Cardiac muscle cell (in vitro differentiated cells and primary cell): ENCODE measurements around the gene ALKBH3. TPM values are rescaled to one million over a fixed set of nuclear protein-coding genes. Genes with fewer than 3 reads are reported as not detected.

Source experiments
- DNase-seq, 2 donors: peaks; one replicate each; pipeline versions ENCODE4 v3.0.0 to v3.0.0-alpha.2; 2010 to 2017; ENCODE audit warnings: low read depth in 1 of 2, low spot score in 1 of 2
- H3K27ac ChIP-seq: fragments of 200-600 bp; sonication (generic); 2 replicates; pipeline ENCODE4 v1.5.1; 2016
- H3K27me3 ChIP-seq: fragments of 200-600 bp; sonication (generic); 2 replicates; pipeline ENCODE4 v1.6.0; 2016; ENCODE audit warnings: control low read depth
- H3K36me3 ChIP-seq: fragments of 200-600 bp; sonication (generic); 2 replicates; pipeline ENCODE4 v1.5.1; 2016; ENCODE audit warnings: control low read depth
- H3K4me1 ChIP-seq: fragments of 200-600 bp; sonication (generic); 2 replicates; pipeline ENCODE4 v1.8.1; 2017; ENCODE audit warnings: low read depth, mild to moderate bottlenecking, mixed run types
- H3K4me3 ChIP-seq: fragments of 200-600 bp; sonication (generic); 2 replicates; pipeline ENCODE4 v1.5.1; 2016; ENCODE audit warnings: mild to moderate bottlenecking
- H3K9me3 ChIP-seq: fragments of 200-600 bp; sonication (generic); 2 replicates; pipeline ENCODE4 v1.5.1; 2017; ENCODE audit warnings: low read depth, mild to moderate bottlenecking, control low read depth
- CTCF ChIP-seq: IDR thresholded peaks from 2 replicates; pipeline ENCODE4 v1.5.1; 2012; ENCODE audit warnings: low read depth, mild to moderate bottlenecking, low read length
- polyA plus RNA-seq: library from polyadenylated mRNA; unstranded; fragments of >200 nt; fragmentation: Nextera tagmentation; extraction: Ambion mirVana; gene quantifications from 2 replicates; pipeline ENCODE4 v1.2.1, GENCODE V29; 2016
- total RNA-seq: library from RNA; depleted of rRNA; stranded (reverse); fragments of >200 nt; gene quantifications from 2 replicates; pipeline ENCODE4 v1.2.3, GENCODE V29; 2016

Gene ALKBH3
- total and polyA plus RNA-seq, 2 experiments from 2014 or later, result 25.0 to 26.4 TPM

GRCh38 chr11:43853781-43854180 lies 26.9 kb upstream of the ALKBH3 start:
- DNase-seq, result peak in 1 of 2 donors; percentile 33
- no peak for TF ChIP-seq CTCF
- Histone ChIP-seq H3K4me3 (no peak overlapping the region), H3K36me3 (peaks cover 17% of the 10 kb centered on the region), H3K27me3 (no peaks in the 10 kb centered on the region), H3K9me3 (no peaks in the 10 kb centered on the region), H3K4me1 (no peaks in the 10 kb centered on the region), H3K27ac (no peak overlapping the region)

- H3K4me1 ChIP-seq, result no peaks in the 10 kb centered on the region
- peak in 1 of 2 donors; percentile 48 for DNase-seq
- TF ChIP-seq CTCF, result no peak
- no peaks in the 10 kb centered on the region for H3K27me3 ChIP-seq
- H3K9me3 ChIP-seq, result no peaks in the 10 kb centered on the region
- no peak overlapping the region for H3K4me3 ChIP-seq
- H3K27ac ChIP-seq, result no peak overlapping the region
- peaks cover 17% of the 10 kb centered on the region for H3K36me3 ChIP-seq
Measured at GRCh38 chr11:43856993-43857392, 23.6 kb upstream of the ALKBH3 start.

- TF ChIP-seq CTCF, result no peak
- H3K27me3 ChIP-seq, result no peaks in the 10 kb centered on the region
- no peak overlapping the region for H3K4me3 ChIP-seq
- no peaks in the 10 kb centered on the region for H3K36me3 ChIP-seq
- no peaks in the 10 kb centered on the region for H3K4me1 ChIP-seq
- no peaks in the 10 kb centered on the region for H3K9me3 ChIP-seq
- DNase-seq, result no peak
- no peak overlapping the region for H3K27ac ChIP-seq
Measured at GRCh38 chr11:43861141-43861540, 19.5 kb upstream of the ALKBH3 start.

- Histone ChIP-seq H3K36me3 (no peaks in the 10 kb centered on the region), H3K4me3 (no peak overlapping the region), H3K9me3 (no peaks in the 10 kb centered on the region), H3K4me1 (no peaks in the 10 kb centered on the region), H3K27me3 (peaks cover 36% of the 10 kb centered on the region), H3K27ac (no peak overlapping the region)
- no peak for TF ChIP-seq CTCF
- DNase-seq, result peak in 1 of 2 donors; percentile 28
Measured at GRCh38 chr11:43866520-43866919, 14.1 kb upstream of the ALKBH3 start.

GRCh38 chr11:43866969-43867368 lies 13.7 kb upstream of the ALKBH3 start:
- Histone ChIP-seq H3K27ac (no peak overlapping the region), H3K4me1 (no peaks in the 10 kb centered on the region), H3K36me3 (no peaks in the 10 kb centered on the region), H3K27me3 (peaks cover 40% of the 10 kb centered on the region), H3K4me3 (no peak overlapping the region), H3K9me3 (no peaks in the 10 kb centered on the region)
- no peak for DNase-seq
- no peak for TF ChIP-seq CTCF
